HepG2 (cell line): Measurements from ENCODE around the gene CPT1A.

ENCODE experiments used
- HMG20B ChIP-seq: conservative IDR thresholded peaks from 2 replicates; pipeline ENCODE4 v1.6.1; 2016; ENCODE audit warnings: missing genetic modification reagents, missing compliant biosample characterization
- TF ChIP-seq, protein P1 (sequence below), 2 experiments: sonication (generic) in 1 of 2; formaldehyde crosslinking in 1 of 2; IDR thresholded peaks; 2 replicates each; pipeline versions ENCODE4 v1.5.1 to v1.6.1; 2011 to 2020; ENCODE audit warnings: borderline replicate concordance in 1 of 2, low read depth in 1 of 2, low read length in 1 of 2, mild to moderate bottlenecking in 1 of 2, missing genetic modification reagents in 1 of 2, moderate library complexity in 1 of 2

DNA sequence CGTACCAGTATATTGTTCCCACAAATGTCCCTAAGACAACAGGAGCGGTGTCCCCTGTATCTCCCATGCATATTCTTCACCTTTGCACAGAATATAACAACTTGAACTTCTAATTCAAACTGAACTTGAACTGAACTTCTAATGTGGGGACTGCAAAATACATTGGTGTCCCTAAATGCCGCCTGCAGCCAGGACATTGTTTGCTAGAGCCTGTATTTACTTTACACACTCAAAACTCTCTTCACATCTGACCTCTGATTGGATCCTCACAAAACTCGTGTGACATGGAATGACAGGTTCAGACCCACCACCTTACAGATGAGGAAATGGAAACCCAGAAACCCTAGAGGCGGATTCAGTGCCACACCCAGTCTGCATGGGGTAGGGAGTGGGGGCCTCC lies 6.4 kb downstream of the CPT1A start:
- TF ChIP-seq, protein P1, sequence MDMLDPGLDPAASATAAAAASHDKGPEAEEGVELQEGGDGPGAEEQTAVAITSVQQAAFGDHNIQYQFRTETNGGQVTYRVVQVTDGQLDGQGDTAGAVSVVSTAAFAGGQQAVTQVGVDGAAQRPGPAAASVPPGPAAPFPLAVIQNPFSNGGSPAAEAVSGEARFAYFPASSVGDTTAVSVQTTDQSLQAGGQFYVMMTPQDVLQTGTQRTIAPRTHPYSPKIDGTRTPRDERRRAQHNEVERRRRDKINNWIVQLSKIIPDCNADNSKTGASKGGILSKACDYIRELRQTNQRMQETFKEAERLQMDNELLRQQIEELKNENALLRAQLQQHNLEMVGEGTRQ (IDR thresholded peaks at IDR 0.05; ENCODE audit: low read depth, low read length), result no peak
- TF ChIP-seq, protein P1 (CRISPR knock-in tag; IDR thresholded peaks at IDR 0.05; ENCODE audit: borderline replicate concordance), result no peak
- no peak for TF ChIP-seq HMG20B
